Stimulated activated CD8-positive, alpha-beta memory T cell treated with anti-CD3 and anti-CD28 coated beads, Interleukin-12 subunit alpha, Interleukin-12 subunit beta, amount 100 ng/mL, for 24 hours (primary cell): ENCODE data around the gene DLG5.

Source experiments
- DNase-seq: peaks from one replicate; pipeline ENCODE4 v3.0.0-alpha.2; 2020; ENCODE audit errors: extremely low read depth

The DLG5 gene

DNA sequence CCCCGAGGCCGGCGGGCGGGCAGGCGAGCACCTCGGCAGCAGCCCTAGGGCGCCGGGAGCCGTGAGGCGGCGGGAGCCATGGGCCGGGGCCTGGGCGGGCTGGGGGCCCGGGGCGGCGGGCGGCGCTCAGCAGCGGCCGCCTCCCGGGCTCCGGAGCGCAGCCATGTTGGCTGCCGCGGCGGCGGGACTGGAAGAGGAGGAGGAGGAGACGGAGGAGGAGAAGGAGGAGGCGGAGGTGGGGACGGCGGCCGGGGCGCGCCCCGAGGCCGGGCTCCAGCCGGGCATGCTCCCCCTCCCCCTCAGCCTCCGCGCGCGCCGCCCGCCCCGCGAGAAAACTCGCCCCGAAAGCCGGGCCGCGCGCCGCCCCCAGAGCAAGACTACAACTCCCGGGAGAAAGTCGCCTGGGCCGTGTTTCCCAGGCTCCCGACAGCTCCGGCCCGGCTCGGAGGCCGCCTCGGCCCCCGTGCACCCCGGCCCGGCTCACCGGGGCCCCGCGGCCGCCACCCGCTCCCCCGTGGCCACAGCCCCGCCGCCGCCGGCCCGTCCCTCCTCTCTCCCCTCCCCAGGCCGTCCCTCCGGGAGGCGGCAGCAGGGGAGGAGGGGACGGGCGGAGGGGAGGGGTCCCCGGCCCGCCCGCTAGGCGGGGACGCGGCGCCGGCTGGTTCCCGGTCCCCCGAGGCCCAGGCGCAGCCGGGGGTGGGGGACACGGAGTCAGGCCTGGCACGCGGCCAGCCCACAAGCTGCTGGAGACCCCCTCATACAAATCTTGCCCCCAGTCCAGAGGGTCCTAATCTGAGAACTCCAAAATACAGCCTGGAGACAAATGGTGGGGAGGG lies at the start of gene DLG5:
TSS of gene DLG5 (minus strand) at position 190 of the 836 bp plus-strand sequence. CDS start 235 bp downstream, outside the sequence.
- no peak for DNase-seq

- no peak for DNase-seq
Observed at GRCh38 chr10:77975086-77975666, 48.6 kb upstream of the DLG5 start.

GRCh38 chr10:77974396-77975074 lies 48.0 kb upstream of the DLG5 start:
- no peak for DNase-seq

DNA sequence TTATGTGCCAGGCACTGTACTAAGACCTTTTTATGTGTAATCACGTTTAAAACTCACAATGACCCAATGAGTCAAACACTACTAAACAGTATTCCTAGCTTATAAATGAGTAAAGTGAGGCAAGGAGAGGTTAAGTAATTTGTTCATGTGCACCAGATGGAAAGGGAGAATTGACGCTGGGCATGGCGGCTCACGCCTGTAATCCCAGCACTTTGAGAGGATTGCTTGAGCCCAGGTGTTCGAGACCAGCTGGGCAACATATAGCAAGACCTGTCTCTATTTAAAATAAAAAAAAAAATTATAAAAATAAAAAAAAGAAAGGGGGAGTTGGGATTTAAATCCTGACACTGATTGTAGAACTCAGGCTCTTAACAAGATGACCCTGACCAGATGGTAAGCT lies 46.7 kb upstream of the DLG5 start:
- no peak for DNase-seq

- DNase-seq, result no peak
Observed at GRCh38 chr10:77972148-77972547, 45.6 kb upstream of the DLG5 start.

GRCh38 chr10:77971804-77972144 lies 45.2 kb upstream of the DLG5 start:
- no peak for DNase-seq

DNA sequence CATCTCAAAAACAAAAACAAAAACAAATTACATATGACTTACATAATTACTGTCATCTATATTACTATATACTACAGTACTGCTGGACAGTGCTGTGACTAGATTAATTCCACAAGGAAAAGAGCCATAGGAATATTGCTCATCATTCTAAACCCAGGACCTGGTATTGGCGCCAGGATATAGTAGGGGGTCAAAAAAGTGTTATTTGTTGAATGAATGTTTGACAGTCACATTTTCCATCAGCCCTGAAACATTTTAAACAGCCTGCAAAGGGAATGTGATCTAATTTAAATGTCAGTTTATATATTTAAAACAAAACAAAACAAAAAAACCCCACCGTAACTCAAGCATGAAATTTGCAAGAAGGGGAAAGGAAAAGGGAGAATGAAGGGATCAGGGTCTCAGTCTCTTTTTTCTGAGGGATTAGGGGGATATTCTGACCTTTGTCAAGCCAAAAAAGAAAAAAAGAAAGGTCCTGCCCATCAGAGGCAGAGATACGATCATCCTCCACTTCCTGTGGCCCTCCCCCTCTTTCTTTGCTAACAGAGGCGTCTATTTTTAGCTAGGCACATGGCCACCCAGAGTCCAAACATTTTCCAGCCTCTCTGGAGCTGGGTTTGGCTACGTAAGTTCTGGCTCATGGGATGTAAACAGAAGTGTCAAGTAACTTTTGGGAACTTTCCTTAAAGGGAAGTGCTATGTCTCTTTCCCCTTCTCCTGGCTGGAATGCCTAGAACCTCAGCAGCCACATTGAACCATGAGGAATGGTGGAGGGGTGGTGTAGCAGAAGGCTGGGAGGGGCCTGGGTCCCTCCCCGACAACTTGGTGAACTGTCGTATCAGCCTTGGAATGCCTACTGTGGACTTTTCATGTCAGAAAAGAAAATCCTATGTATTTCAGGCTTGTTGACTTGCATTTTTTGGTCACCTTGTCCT lies 44.6 kb upstream of the DLG5 start:
- no peak for DNase-seq

DNA sequence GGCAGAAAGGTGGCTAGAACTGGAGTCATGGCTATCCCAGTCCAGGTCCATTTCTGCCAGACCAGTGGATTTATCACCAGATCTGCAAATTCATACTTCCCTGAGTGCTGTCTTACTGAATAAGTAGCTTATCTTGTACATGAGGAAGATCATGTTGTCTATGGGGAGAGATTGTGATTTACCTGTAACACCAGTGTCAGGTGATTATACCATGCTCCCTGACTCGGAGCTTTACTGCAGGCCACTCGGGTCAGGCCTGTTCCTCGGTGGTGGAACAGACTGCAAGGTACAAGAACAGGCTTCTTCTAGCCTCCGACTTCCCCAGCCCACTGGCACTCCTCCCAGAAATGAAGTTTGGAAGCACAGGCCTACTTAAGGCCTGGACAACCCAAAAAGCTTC lies 42.6 kb upstream of the DLG5 start:
- DNase-seq, result no peak

DNA sequence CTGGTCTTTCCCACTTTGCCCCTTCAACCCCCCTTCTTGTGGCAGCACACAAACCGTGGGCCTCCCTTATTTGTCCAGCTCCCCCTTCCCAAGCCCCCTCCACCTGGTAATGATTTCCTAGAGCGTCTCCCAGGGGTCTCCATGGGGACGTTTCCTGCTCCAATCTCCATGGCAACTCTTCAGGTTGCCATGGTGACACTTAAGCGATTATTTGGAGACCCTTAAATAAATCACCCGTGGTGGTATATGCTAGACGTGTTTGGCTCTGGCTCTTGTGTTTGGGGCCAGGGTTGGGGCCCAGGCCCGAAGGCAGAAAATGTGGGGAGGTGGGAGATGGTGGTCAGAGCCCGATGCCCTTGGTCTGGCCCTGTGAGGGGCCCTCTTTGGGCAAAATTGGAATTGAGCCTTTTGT lies 41.1 kb upstream of the DLG5 start:
- DNase-seq, result no peak

DNA sequence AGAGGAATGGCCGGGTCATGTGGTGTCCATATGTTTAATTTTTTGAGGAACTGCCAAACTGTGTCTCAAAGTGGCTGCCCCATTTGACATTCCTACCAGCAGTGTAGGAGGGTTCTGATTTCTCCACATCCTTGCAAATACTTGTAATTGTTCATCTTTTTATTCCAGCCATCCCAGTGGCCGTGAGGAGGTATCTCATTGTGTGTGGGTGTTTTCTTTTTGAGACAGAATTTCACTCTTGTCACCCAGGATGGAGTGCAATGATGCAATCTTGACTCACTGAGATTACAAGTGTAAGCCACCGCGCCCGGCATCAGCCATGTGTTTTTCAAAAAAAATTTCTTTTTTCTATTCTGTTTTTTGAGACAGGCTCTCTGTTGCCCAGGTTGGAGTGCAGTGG lies 38.7 kb upstream of the DLG5 start:
- DNase-seq, result no peak

DNA sequence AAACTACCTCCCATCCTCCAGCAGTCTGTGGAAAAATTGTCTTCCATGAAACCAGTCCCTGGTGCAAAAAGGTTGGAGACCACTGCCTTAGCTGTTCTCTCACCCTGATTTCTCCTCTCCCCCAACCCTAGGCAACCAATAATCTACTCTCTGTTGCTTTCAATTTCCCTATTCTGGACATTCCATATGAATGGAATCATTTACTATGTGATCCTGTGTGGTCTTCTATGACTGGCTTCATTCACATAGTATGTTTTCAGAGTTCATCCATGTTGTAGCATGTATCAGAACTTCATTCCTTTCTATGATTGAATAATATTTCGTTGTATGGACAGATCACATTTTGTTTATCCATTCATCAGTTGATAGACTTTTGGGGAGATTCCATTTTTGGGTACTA lies 38.3 kb upstream of the DLG5 start:
- DNase-seq, result no peak

GRCh38 chr10:77963901-77964300 lies 37.3 kb upstream of the DLG5 start:
- no peak for DNase-seq

DNA sequence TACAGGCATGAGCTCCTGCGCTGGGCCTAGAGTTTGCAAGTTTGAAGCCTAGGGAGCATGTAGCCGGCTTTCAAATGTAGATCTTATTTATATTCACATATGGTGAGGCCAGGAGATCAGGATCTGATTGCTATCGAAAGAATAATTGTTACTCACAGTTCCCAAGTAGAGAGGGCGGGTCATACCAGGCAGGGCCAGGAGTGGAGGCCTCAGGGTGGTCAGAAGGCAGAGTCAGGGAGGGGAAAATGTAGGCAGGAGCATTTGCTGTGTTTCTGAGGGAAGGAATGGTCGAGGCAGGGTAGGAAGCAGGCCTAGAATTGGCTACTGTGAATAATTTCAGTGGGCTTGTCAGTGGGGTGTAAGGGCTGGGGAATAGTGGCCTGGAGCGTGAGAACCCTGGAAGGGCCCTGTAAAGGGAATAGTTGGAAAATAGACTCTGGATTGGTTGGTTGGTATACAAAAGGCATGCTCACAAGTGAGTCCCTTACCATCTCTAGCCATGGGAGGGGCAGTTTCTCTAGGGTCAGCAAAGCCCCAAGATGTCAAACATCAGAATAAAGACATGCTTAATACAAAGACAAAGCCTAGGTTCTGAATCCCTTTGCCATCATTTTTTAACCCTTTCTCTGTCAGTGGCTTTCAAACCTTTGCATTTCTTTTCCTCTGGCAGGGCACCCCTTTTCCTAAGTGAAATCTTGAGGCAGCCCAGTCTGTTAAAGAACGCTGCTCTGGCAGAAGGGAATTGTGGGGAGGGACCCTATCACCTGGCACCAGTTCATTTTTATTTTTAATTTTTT lies 36.0 kb upstream of the DLG5 start:
- no peak for DNase-seq

DNA sequence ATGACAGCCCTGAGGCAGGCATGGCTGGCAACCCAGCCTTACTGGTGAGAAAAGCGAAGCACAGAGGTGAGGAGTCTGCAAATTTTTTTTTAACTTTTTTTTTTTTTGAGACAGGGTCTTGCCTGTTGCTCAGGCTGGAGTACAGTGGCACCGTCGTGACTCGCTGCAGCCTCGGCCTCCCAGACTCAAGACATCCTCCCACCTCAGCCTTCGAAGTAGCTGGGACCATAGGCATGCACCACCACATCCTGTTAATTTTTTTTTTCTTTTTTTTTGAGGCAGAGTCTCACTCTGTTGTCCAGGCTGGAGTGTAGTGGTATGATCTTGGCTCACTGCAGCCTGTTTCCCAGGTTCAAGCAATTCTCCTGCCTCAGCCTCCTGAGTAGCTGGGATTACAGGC lies 35.1 kb upstream of the DLG5 start:
- DNase-seq, result no peak

DNA sequence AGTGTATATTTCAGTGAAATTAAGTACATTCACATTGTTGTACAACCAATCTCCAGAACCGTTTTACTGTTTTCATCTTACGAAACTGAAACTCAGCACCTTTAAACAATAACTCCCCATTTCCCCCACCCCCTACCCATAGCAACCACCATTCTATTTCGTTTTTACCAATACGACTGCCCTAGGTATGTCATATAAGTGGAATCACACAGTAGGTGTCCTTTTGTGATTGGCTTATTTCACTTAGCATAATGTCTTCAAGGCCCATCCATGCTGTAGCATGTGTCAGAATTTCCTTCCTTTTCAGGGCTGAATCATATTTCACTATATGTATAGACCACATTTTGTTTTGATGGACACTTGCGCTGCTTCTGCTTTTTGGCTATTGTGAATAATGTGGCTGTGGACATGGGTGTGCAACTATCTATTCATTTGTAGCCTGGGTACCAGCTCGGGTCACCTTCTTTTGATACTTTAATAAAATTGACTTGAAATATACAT lies 34.3 kb upstream of the DLG5 start:
- DNase-seq, result no peak

DNA sequence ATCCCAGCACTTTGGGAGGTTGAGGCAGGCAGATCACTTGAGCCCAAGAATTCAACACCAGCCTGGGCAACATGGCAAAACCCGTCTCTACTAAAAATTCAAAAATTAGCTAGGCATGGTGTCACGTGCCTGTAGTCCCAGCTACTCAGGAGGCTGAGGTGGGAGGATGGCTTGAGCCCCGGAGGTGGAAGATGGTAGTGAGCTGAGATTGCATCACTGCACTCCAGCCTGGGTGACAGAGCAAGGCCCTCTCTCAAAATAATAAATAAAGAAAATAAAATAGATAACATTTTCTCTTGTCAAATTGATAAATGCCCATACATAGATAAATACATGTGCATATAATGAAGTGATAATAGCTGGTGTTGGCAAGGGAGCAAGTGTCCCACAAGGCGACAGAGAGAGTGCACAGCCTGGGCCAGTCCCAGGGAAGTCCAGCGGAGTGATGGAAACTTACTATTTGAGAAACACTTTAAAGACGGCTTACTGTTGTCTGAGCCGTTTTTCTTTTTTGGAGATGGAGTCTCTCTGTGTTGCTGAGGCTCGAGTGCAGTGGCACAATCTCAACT lies 33.4 kb upstream of the DLG5 start:
- no peak for DNase-seq

DNA sequence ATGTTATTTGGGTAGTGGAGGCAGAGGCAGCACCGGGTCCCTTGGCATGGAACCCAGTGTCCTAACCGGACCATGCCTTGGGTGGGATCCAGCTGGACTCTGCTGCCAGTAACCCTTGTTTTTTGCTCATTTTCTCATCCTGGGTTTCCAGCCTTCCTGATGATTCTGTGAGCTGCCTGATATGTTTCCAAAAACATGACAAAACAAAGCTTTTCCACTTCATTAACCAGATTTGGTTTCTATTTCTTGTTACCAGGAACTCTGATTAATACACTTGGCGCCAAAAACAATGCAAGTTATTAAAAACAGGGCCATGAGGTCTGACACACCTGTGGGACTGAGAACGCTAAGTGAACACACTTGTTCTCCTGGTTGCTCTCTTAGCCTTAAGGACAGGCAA lies 32.8 kb upstream of the DLG5 start:
- no peak for DNase-seq

DNA sequence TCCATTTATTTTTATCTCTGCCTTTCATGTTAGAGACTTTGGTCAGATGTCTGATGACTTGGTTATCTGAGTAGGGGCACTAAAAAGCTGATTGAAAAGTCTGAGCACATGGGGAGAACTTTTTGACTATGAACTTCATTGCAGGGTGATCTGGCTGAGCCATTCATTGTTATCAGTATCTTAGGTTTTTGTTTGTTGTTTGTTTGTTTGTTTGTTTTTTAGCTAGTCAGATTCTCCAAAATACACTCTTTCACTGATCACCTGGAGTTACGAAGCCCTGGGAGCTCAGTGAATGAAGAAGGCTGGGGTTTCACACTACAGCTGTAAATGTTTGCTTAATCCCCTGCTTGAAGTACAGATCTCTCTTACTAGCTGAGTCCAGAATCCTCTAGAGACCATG lies 28.6 kb upstream of the DLG5 start:
- no peak for DNase-seq

DNA sequence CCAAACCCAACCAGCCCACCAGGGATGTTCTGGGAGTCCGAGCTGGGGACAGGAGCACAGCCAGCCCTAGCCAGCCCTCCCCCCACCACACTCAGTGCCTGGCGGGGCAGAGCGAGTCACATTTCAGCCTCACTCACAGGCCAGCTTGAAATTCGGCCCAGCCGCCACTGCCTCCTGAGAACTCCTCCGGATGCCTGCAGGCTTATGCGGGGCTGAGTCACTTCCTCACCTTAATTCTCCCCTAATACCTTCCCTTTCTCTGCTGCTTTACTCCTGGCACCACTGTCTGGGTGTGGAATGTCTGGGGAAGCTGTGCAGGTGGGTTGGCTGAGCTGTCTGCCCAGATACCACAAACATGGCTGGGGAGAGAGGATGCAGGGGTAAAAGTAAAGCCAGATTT lies 22.6 kb upstream of the DLG5 start:
- DNase-seq, result no peak

DNA sequence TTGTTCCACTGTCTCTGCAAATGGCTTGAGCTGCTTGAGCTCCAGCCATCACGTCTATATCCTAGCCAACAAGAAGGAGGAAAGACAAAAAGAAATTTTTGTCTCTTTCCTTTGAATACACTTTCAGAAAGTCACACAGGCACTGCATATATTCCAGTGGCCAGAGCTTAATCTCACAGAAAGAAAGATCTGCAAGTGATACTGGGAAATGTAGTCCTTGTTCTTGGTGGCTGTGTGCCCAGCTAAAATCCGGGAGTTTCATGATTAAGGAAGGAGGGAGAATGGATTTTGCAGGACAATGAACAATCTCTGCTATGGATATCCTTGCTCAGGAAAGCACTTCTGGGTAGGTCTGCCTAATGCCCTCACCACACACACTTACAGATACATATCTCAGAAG lies 19.5 kb upstream of the DLG5 start:
- DNase-seq, result no peak

GRCh38 chr10:77944519-77944918 lies 18.0 kb upstream of the DLG5 start:
- no peak for DNase-seq
